Measurements from ENCODE around the gene SCLY.

The SCLY gene

DNA sequence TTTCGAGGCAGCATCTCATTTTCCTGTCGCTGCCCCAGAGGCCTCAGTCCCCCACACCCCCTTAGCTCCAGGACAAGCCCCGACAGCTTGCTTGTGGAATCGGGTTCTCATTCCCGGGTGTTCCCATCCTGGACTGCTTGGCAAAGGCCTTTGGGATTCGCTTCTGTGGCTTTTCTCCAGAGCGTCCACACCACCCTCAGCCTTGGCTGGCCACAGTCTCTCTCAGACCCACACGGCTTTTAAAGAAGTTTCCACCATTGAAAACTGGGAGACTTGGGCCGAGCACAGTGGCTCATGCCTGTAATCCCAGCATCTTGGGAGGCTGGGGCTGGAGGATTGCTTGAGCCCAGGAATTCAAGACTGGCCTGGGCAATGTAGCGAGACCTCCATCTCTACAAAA, 42.1 kb downstream of the SCLY start:
- Histone ChIP-seq H3K4me3 (ENCODE audit: low read depth, low read length) (no peak overlapping the region), H3K27me3 (no peaks in the 10 kb centered on the region), H3K9me3 (no peaks in the 10 kb centered on the region), H3K36me3 (no peaks in the 10 kb centered on the region), H3K4me1 (peaks cover 10% of the 10 kb centered on the region)
- no peak for DNase-seq
- TF ChIP-seq, protein P1, sequence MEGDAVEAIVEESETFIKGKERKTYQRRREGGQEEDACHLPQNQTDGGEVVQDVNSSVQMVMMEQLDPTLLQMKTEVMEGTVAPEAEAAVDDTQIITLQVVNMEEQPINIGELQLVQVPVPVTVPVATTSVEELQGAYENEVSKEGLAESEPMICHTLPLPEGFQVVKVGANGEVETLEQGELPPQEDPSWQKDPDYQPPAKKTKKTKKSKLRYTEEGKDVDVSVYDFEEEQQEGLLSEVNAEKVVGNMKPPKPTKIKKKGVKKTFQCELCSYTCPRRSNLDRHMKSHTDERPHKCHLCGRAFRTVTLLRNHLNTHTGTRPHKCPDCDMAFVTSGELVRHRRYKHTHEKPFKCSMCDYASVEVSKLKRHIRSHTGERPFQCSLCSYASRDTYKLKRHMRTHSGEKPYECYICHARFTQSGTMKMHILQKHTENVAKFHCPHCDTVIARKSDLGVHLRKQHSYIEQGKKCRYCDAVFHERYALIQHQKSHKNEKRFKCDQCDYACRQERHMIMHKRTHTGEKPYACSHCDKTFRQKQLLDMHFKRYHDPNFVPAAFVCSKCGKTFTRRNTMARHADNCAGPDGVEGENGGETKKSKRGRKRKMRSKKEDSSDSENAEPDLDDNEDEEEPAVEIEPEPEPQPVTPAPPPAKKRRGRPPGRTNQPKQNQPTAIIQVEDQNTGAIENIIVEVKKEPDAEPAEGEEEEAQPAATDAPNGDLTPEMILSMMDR (IDR thresholded peaks at IDR 0.05; ENCODE audit: low read depth, low read length): no peak

DNA sequence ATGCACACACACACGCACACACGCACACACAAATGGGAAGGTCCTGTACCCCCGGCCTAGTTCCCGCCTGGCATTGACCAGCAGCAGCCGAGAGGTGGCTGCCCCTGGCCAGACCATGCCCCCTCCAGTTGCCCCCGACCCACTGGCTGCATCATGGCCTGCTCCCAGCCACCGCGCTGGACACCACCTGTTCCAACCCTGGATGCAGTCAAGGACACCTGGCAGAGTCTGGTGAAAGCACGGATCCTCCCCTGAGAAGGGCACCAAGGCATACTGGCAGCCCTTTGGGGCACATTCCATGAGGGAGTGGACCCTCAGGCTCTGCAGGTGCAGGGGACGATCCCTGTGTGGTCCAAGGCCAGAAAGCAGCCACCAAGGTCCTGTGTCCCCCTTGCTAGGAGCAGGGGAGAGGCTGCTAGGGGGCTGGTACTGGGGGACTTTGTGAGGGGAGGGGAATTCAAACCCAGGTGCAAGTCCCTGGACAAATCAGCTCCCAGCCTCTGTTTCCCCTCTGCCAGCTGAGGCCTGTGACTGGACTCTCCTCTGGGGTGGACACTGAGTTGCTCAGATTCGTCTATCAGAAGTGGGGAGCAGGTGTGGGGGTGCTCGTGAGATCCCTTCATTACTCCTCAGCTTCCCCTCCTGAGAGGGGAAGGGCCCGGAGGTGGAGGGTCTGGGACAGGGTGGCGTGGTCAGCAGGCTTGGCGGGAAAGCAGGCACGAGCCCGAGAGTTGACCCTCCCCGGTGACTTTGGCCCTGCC, 42.8 kb downstream of the SCLY start:
- Histone ChIP-seq H3K36me3 (no peaks in the 10 kb centered on the region), H3K9me3 (no peaks in the 10 kb centered on the region), H3K4me3 (ENCODE audit: low read depth, low read length) (no peak overlapping the region), H3K27me3 (no peaks in the 10 kb centered on the region), H3K4me1 (peaks cover 13% of the 10 kb centered on the region)
- DNase-seq: no peak
- TF ChIP-seq, protein P1 (IDR thresholded peaks at IDR 0.05; ENCODE audit: low read depth, low read length): no peak

DNA sequence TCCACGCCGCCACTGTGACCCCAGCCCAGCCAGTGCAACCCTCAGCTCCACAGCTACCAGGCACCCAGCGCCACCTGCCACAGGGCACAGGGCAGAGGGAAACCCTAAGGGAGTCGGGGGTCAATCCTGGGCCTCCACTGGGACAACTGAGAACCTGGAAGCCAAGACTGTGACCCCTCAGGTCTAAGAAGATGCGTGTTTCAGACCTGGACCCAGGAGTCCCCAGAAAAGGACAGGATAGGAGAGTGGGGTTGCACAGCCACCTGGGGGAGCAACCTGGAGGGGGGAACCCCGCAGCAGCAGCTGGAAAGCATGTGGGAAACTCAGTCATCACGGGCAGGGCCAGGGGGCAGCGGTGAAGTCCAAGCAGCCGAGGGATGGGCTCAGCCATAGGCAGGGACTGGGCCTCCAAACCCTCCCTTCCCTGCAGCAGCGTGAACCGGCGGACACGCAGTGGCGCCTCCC, 43.5 kb downstream of the SCLY start:
- no peak overlapping the region for H3K4me3 ChIP-seq (ENCODE audit: low read depth, low read length)
- H3K27me3 ChIP-seq: no peaks in the 10 kb centered on the region
- peaks cover 11% of the 10 kb centered on the region for H3K4me1 ChIP-seq
- H3K36me3 ChIP-seq: no peaks in the 10 kb centered on the region
- TF ChIP-seq, protein P1 (IDR thresholded peaks at IDR 0.05; ENCODE audit: low read depth, low read length): no peak
- DNase-seq: no peak
- H3K9me3 ChIP-seq: no peaks in the 10 kb centered on the region

DNA sequence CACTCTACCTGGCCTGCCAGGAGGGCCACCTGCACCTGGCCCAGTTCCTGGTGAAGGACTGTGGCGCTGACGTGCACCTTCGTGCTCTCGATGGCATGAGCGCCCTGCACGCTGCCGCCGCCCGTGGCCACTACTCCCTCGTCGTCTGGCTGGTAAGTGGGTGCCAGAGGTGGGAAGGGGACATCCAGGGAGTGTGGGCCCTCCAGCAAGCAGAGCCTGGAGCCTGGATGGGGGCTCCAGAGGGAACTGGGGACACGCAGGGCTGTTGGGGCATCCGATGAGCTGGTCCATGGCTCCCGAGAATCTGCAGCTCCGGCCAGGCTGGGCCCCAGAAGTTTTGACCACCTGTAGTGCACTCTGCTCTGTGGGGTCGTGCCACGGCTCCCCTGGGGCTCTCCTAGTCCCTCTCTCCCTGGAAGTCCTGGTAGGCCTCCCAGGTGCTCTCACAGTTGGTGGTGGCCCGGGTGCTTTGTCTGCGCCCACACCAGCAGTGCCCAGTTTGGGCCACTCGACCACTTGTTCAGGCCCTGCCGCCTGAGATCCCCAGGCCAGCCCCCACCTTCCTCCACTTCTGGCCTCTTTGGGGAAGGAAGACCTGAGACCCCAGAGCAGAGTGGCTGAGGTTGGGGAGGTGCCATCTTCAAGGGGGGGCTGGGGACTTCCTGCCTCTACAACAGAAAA, 44.0 kb downstream of the SCLY start:
- no peak for DNase-seq

DNA sequence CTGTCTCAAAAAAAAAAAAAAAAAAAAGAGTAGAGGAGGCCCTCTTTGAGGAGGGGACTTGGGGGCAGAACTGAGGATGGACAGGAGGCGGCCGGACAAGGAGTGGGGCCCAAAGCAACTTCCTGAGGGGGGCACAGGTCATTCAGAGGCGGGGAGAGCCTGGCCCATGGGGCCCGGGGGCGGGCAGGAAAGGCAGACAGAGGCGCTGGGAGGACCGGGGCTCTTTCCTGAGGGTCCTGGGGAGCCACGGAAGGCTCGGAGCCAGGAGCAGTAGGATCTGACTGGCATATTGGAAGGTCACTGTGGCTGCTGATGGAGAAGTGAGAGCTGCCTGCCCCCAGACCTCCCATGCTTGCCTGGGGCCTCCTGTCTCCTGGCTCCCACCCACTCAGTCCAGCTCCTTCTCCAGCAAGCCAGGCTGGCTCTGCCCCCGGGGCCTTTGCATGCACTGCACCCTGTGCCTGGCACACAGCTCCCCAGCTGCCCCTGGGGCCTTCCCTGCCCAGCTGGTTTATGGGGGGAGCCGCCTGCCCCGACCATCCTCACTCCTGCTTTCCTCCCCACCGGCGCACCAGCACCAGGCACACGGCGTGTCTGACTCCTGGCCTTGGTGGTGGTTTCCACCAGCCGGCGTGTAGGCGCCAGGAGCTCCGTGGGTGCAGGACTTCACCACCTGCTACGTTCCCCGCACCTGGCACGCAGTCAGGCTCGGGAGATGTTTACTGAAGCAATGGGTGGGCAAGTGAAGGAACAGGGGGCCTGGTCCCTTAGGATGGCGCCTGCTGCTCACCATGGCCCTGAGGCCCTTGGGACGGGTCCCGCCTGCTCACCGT, 44.9 kb downstream of the SCLY start:
- Histone ChIP-seq H3K4me1 (peaks cover 7% of the 10 kb centered on the region), H3K36me3 (no peaks in the 10 kb centered on the region), H3K9me3 (no peaks in the 10 kb centered on the region), H3K4me3 (ENCODE audit: low read depth, low read length) (no peak overlapping the region), H3K27me3 (no peaks in the 10 kb centered on the region)
- TF ChIP-seq, protein P1 (IDR thresholded peaks at IDR 0.05; ENCODE audit: low read depth, low read length): no peak
- no peak for DNase-seq

More for the DNA sequence above, 44.0 kb downstream of the SCLY start:
- Histone ChIP-seq H3K4me3 (ENCODE audit: low read depth, low read length) (no peak overlapping the region), H3K36me3 (no peaks in the 10 kb centered on the region), H3K4me1 (peaks cover 7% of the 10 kb centered on the region), H3K27me3 (no peaks in the 10 kb centered on the region), H3K9me3 (no peaks in the 10 kb centered on the region)
- TF ChIP-seq, protein P1 (IDR thresholded peaks at IDR 0.05; ENCODE audit: low read depth, low read length): no peak
